ENCODE results near the gene GNAS. TPM values are rescaled to one million over a fixed set of nuclear protein-coding genes. Genes with fewer than 3 reads are reported as not detected.

GNAS gene
- total RNA-seq, 1 donor from 2014 or later = 1,173 TPM

- Mint-ChIP-seq H3K4me3 (ENCODE audit: unreplicated experiment) (peak overlapping the region; percentile 73), H3K27me3 (ENCODE audit: unreplicated experiment) (no peaks in the 10 kb centered on the region), H3K9me3 (ENCODE audit: unreplicated experiment) (no peaks in the 10 kb centered on the region), H3K36me3 (ENCODE audit: unreplicated experiment) (peaks cover 4% of the 10 kb centered on the region), H3K4me1 (ENCODE audit: unreplicated experiment) (peaks cover 38% of the 10 kb centered on the region), H3K27ac (ENCODE audit: unreplicated experiment) (peak overlapping the region; percentile 75)
- TF ChIP-seq CTCF (IDR thresholded peaks at IDR 0.05) = no peak
- DNase-seq (ENCODE audit: extremely low spot score, unreplicated experiment) = peak; percentile 93
Measured at GRCh38 chr20:58891086-58891717, 38.7 kb downstream of the GNAS start.

- Mint-ChIP-seq H3K27ac (ENCODE audit: unreplicated experiment) (peak overlapping the region; percentile 98), H3K9me3 (ENCODE audit: unreplicated experiment) (no peaks in the 10 kb centered on the region), H3K4me3 (ENCODE audit: unreplicated experiment) (peak overlapping the region; percentile 93), H3K4me1 (ENCODE audit: unreplicated experiment) (peaks cover 44% of the 10 kb centered on the region), H3K36me3 (ENCODE audit: unreplicated experiment) (peaks cover 6% of the 10 kb centered on the region), H3K27me3 (ENCODE audit: unreplicated experiment) (no peaks in the 10 kb centered on the region)
- no peak for DNase-seq (ENCODE audit: extremely low spot score, unreplicated experiment)
- TF ChIP-seq CTCF (IDR thresholded peaks at IDR 0.05) = no peak
Measured at GRCh38 chr20:58891718-58892140, 39.2 kb downstream of the GNAS start.

GRCh38 chr20:58892141-58892931 lies 39.8 kb downstream of the GNAS start:
- peak overlapping the region; percentile 98 for H3K27ac Mint-ChIP-seq (ENCODE audit: unreplicated experiment)
- peak overlapping the region; percentile 93 for H3K4me3 Mint-ChIP-seq (ENCODE audit: unreplicated experiment)
- TF ChIP-seq CTCF (IDR thresholded peaks at IDR 0.05) = no peak
- no peaks in the 10 kb centered on the region for H3K9me3 Mint-ChIP-seq (ENCODE audit: unreplicated experiment)
- H3K36me3 Mint-ChIP-seq (ENCODE audit: unreplicated experiment) = peaks cover 10% of the 10 kb centered on the region
- no peaks in the 10 kb centered on the region for H3K27me3 Mint-ChIP-seq (ENCODE audit: unreplicated experiment)
- peak; percentile 86 for DNase-seq (ENCODE audit: extremely low spot score, unreplicated experiment)
- H3K4me1 Mint-ChIP-seq (ENCODE audit: unreplicated experiment) = peaks cover 49% of the 10 kb centered on the region

GRCh38 chr20:58892932-58893224 lies 40.4 kb downstream of the GNAS start:
- Mint-ChIP-seq H3K4me3 (ENCODE audit: unreplicated experiment) (peak overlapping the region; percentile 93), H3K4me1 (ENCODE audit: unreplicated experiment) (peaks cover 53% of the 10 kb centered on the region), H3K9me3 (ENCODE audit: unreplicated experiment) (no peaks in the 10 kb centered on the region), H3K27me3 (ENCODE audit: unreplicated experiment) (no peaks in the 10 kb centered on the region), H3K36me3 (ENCODE audit: unreplicated experiment) (peaks cover 13% of the 10 kb centered on the region), H3K27ac (ENCODE audit: unreplicated experiment) (peak overlapping the region; percentile 98)
- TF ChIP-seq CTCF (IDR thresholded peaks at IDR 0.05) = no peak
- no peak for DNase-seq (ENCODE audit: extremely low spot score, unreplicated experiment)

- Mint-ChIP-seq H3K36me3 (ENCODE audit: unreplicated experiment) (peaks cover 14% of the 10 kb centered on the region), H3K9me3 (ENCODE audit: unreplicated experiment) (no peaks in the 10 kb centered on the region), H3K27ac (ENCODE audit: unreplicated experiment) (peak overlapping the region; percentile 86), H3K4me1 (ENCODE audit: unreplicated experiment) (peaks cover 54% of the 10 kb centered on the region), H3K4me3 (ENCODE audit: unreplicated experiment) (peak overlapping the region; percentile 93), H3K27me3 (ENCODE audit: unreplicated experiment) (no peaks in the 10 kb centered on the region)
- peak; percentile 48 for DNase-seq (ENCODE audit: extremely low spot score, unreplicated experiment)
- TF ChIP-seq CTCF (IDR thresholded peaks at IDR 0.05) = no peak
Measured at GRCh38 chr20:58893355-58894120, 41.0 kb downstream of the GNAS start.
